ENCODE data around the gene ESF1. TPM values are rescaled to one million over a fixed set of nuclear protein-coding genes. Genes with fewer than 3 reads are reported as not detected.

ESF1 gene
- total RNA-seq, 1 experiment from 2014 or later, result 36.9 TPM

DNA sequence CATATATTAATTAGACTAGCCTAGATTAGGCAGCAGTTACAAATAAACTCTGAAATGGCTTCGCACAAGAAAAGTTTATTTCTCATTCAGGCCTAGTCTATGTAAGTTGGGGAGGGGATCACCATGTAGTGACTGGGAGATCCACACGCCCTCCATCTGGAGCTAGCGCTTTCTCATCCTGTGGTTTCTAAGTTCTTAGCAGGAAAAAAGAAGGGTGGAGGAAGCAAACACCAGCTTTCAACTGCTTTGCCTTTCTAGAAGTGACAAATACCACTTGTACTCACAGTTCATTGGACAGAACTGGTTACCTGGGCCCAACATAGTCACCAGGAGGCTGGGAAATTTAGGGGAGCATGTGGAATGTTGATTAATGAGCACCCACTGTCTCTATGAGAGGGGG, 46.8 kb upstream of the ESF1 start:
- Histone ChIP-seq H3K56ac (ENCODE audit: insufficient read length, low read depth, low read length) (no peak overlapping the region), H3K4me2 (ENCODE audit: insufficient read depth, insufficient read length, low read length) (no peak overlapping the region), H2BK12ac (ENCODE audit: insufficient read length, low read depth, low read length) (no peak overlapping the region), H3T11ph (ENCODE audit: low read length) (no peak overlapping the region), H2AK5ac (ENCODE audit: insufficient read length, low read length) (no peak overlapping the region), H3K9me3 (ENCODE audit: control insufficient read depth, low read depth, low read length) (no peaks in the 10 kb centered on the region), H2BK20ac (ENCODE audit: low read depth, low read length, poor library complexity, severe bottlenecking) (no peak overlapping the region), H2BK5ac (ENCODE audit: insufficient read length, low read length) (no peak overlapping the region), H4K20me1 (ENCODE audit: control insufficient read depth, insufficient read depth, insufficient read length) (no peaks in the 10 kb centered on the region), H3K27ac (ENCODE audit: insufficient read length, low read depth, low read length) (no peak overlapping the region), H3K23ac (ENCODE audit: insufficient read length, low read depth, low read length) (no peak overlapping the region), H3K23me2 (ENCODE audit: insufficient read length, low read depth, low read length, poor library complexity, severe bottlenecking) (no peaks in the 10 kb centered on the region), H3K9ac (ENCODE audit: extremely low read depth, insufficient read length, low read length) (no peak overlapping the region), H2AFZ (ENCODE audit: low read length) (no peak overlapping the region), H3K27me3 (ENCODE audit: insufficient read depth, low read length) (no peaks in the 10 kb centered on the region), H2BK15ac (ENCODE audit: low read depth, low read length) (no peak overlapping the region), H3K4me1 (ENCODE audit: insufficient read depth, low read length) (no peaks in the 10 kb centered on the region), H3K14ac (ENCODE audit: insufficient read depth, low read length) (no peak overlapping the region), H3K79me1 (ENCODE audit: insufficient read depth, low read depth, low read length, poor library complexity, severe bottlenecking) (no peaks in the 10 kb centered on the region), H3K79me2 (ENCODE audit: insufficient read depth, low read length) (no peaks in the 10 kb centered on the region), H2BK120ac (ENCODE audit: low read depth, low read length, poor library complexity, severe bottlenecking) (no peak overlapping the region), H3K4ac (ENCODE audit: low read depth, low read length) (no peak overlapping the region), H4K91ac (ENCODE audit: insufficient read length, low read depth, low read length) (no peak overlapping the region), H3K18ac (ENCODE audit: insufficient read length, low read depth, low read length) (no peak overlapping the region), H4K8ac (replicated peaks; ENCODE audit: insufficient read length, low read depth, low read length) (no peak overlapping the region), H4K5ac (ENCODE audit: insufficient read length, low read depth, low read length) (no peak overlapping the region)
- WGBS (ENCODE audit: extremely low coverage, insufficient read length, low lambda C conversion rate), result no CpG with 5 or more reads among the region's 3 CpGs
- H3K36me3 Mint-ChIP-seq (ENCODE audit: insufficient read depth in 1 of 3, low read depth in 3 of 3), result no peaks in the 10 kb centered on the region
- H3K9me3 Mint-ChIP-seq, result 0 out of 5 replicates have a peak, but pooled peaks cover 0 to 4% of the 10 kb centered on the region in 2 experiments
- TF ChIP-seq, protein P1, sequence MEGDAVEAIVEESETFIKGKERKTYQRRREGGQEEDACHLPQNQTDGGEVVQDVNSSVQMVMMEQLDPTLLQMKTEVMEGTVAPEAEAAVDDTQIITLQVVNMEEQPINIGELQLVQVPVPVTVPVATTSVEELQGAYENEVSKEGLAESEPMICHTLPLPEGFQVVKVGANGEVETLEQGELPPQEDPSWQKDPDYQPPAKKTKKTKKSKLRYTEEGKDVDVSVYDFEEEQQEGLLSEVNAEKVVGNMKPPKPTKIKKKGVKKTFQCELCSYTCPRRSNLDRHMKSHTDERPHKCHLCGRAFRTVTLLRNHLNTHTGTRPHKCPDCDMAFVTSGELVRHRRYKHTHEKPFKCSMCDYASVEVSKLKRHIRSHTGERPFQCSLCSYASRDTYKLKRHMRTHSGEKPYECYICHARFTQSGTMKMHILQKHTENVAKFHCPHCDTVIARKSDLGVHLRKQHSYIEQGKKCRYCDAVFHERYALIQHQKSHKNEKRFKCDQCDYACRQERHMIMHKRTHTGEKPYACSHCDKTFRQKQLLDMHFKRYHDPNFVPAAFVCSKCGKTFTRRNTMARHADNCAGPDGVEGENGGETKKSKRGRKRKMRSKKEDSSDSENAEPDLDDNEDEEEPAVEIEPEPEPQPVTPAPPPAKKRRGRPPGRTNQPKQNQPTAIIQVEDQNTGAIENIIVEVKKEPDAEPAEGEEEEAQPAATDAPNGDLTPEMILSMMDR (conservative IDR thresholded peaks at IDR 0.05), result no peak
- H3K4me1 Mint-ChIP-seq, result no peaks in the 10 kb centered on the region; a peak in 1 of 4 replicates
- H3K27ac Mint-ChIP-seq, result no peak overlapping the region
- H3K27me3 Mint-ChIP-seq (ENCODE audit: low read depth), result no peaks in the 10 kb centered on the region
- no peak overlapping the region for H3K4me3 Mint-ChIP-seq
- no peak for DNase-seq

All from H9 (cell line).